VCaP (cell line): ENCODE data around the gene L3MBTL4.

ENCODE experiments used
- H3K27ac ChIP-seq: fragments of 450-650 bp; 2 replicates; pipeline ENCODE4 v1.5.1; 2017
- TF ChIP-seq, protein P1 (sequence below): fragments of 450-650 bp; conservative IDR thresholded peaks from 2 replicates; pipeline ENCODE4 v1.5.1; 2017; ENCODE audit warnings: mild to moderate bottlenecking, moderate library complexity

The L3MBTL4 gene

DNA sequence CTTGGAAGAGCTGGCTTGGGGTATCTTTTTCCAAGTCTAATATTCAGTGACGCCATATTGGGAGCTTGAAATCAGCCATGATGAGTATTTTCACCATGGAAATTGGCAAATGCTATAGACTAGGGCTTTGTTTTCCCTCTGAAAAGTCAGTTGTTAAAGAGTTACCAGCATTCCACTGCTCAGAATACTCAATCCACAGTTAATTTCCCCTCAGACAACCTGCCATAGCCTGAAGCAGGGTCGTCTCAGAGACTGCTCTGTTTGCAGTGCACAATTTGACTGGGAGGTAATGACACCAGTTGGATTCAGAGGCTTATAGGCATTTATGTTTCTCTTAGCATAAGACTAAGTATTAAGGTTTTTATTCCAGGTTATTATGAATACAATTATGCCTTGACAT, 483.9 kb downstream of the L3MBTL4 start:
- TF ChIP-seq, protein P1, sequence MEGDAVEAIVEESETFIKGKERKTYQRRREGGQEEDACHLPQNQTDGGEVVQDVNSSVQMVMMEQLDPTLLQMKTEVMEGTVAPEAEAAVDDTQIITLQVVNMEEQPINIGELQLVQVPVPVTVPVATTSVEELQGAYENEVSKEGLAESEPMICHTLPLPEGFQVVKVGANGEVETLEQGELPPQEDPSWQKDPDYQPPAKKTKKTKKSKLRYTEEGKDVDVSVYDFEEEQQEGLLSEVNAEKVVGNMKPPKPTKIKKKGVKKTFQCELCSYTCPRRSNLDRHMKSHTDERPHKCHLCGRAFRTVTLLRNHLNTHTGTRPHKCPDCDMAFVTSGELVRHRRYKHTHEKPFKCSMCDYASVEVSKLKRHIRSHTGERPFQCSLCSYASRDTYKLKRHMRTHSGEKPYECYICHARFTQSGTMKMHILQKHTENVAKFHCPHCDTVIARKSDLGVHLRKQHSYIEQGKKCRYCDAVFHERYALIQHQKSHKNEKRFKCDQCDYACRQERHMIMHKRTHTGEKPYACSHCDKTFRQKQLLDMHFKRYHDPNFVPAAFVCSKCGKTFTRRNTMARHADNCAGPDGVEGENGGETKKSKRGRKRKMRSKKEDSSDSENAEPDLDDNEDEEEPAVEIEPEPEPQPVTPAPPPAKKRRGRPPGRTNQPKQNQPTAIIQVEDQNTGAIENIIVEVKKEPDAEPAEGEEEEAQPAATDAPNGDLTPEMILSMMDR: no peak
- no peak overlapping the region for H3K27ac ChIP-seq

DNA sequence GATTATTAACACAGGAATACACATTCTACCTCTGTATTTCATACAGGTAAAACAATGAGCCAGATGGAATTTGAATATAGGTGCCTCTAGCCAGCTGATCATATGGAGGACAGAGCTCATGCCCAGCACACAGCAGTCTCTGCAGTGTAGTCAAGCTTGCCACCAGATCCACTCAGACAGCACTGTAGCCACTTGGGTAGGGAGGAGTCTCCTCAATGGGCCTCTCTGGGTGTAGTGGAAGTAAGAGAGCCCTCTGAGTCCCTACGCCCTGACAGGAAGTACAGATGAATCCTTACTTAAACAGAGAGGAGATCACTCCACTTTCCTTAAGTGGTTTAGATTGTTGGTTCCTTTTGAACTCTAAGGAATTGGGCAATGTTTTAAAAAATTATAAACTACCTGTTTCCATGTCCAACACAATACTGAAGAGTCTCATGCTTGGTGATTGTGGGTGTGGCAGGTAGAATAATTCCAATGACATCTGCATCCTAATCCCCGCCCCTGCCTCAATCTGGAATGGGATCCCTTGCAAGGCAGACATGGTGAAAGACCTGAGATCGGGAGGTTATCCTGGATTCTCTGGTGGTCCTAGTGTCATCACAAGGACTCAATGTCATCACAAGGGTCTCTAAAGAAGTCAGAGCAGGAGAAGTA, 496.4 kb downstream of the L3MBTL4 start:
- TF ChIP-seq, protein P1: no peak

DNA sequence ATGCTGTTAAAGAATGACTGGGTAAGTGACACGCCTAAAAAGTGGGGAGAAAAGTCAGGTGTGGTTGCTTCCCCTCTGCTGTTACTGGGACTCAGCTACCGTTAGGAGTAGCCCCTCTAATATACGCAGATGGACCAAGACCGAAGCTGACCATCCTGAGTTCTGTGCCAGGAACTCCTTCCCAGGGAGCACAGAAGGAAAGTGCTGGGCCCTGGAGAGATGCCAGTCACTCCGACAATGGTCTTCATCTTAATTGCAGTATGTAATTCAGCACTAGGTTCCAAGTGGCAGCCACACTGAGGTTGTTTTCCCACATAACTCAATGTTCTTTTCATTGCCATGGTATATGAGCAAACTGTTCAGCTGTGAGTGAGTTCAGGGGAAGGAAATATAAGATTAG, 499.8 kb downstream of the L3MBTL4 start:
- TF ChIP-seq, protein P1: no peak
- no peak overlapping the region for H3K27ac ChIP-seq

More for the DNA sequence above, 496.4 kb downstream of the L3MBTL4 start:
- no peak overlapping the region for H3K27ac ChIP-seq

DNA sequence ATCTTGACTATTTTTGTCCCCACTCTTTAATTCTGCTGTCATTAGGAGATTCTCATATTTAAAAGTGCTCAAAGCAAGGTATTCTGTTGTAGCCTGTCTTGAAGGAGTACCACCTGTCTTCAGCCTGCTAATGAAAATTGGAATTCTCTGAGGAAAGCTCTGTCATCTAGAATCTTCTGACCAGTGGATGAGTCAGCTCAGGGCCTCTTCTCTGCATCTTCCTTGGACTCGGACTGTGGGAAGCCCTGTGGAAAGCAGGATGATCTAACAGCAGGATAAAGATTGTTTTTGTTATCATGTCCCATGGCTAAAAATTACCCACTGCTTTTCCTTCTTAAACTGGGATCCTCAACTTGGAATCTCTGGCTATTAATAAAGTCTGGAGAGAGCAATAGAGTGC, 500.7 kb downstream of the L3MBTL4 start:
- H3K27ac ChIP-seq: no peak overlapping the region
- TF ChIP-seq, protein P1: no peak

DNA sequence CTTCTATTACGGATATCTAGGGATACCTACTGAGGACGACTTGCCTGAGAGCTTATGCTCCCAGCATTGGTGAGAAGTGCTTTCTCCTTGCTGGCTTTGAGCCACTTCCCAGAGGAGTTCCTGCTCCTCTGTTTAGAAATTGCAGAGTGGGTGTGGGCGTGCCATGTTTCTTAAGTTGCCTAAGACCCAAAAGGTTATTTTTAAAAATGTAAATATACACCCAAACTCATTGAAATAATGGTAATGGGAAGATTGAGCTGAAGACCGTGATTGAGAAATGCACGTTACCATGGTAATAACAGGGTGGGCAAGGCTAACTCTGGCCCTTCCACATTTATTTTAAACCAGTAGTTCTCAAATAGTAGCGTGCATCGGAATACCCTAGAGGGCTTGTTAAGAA, 502.1 kb downstream of the L3MBTL4 start:
- H3K27ac ChIP-seq: no peak overlapping the region
- TF ChIP-seq, protein P1: no peak

DNA sequence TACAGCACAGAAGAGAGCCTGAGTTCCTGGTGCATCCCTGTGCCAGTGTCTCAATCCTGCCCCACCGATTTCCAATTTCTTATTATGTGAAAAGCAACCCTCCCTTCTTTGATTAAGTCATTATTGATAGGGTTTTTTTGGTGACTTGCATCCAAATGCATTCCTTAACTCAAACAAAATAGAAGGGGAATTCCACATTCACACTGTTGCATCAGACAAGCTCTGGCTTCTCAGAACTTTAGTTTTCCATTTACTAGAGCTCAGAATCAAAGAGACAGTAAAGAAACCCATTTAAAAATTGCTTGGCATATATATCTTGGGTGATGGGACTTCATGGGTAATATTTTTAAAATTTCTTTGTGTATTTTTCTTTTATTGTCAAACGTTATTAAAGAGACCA, 505.6 kb downstream of the L3MBTL4 start:
- TF ChIP-seq, protein P1: no peak
- H3K27ac ChIP-seq: no peak overlapping the region
